Endothelial cell of umbilical vein (primary cell): Measurements from ENCODE around the gene AATF. TPM values are rescaled to one million over a fixed set of nuclear protein-coding genes. Genes with fewer than 3 reads are reported as not detected.

ENCODE experiments used
- BruUV-seq: library from RNA; stranded (reverse); fragments of 400-500 nt; replicated peaks from 2 replicates; lab custom pipeline; 2021; lab: Mats Ljungman, UMichigan
- CTCF ChIA-PET: fragments of 300-600, 350-600 bp; sonication (Branson Sonifier 250); formaldehyde crosslinking; loops from one replicate; lab custom pipeline; 2021; ENCODE audit warnings: antibody characterized with exemption, inconsistent platforms; lab: Charles Lee
- POLR2A ChIA-PET: fragments of 300-600, 350-600 bp; sonication (Branson Sonifier 250); formaldehyde crosslinking; loops from one replicate; lab custom pipeline; 2021; ENCODE audit warnings: antibody characterized with exemption, inconsistent platforms; lab: Charles Lee
- DNase-seq: peaks from one replicate; pipeline ENCODE4 v3.0.0-alpha.2; 2011; ENCODE audit warnings: low read depth, low spot score
- FAIRE-seq: peaks from 2 replicates; lab custom pipeline; 2011; peaks lifted over from hg19 to GRCh38; lab: Jason Lieb, UNC
- H2AFZ ChIP-seq: 2 replicates; pipeline ENCODE4 v1.6.0; 2012; ENCODE audit warnings: low read depth, low read length, control low read depth, inconsistent platforms
- H3K27ac ChIP-seq: 2 replicates; pipeline ENCODE4 v1.5.1; 2011; ENCODE audit warnings: low read depth, mild to moderate bottlenecking, control low read depth, low read length, moderate library complexity; ENCODE audit not compliant: insufficient read depth
- H3K27me3 ChIP-seq, 2 experiments: 2 replicates each; pipeline versions ENCODE4 v1.6.0 to v1.6.1; 2011; ENCODE audit warnings: low read length in 2 of 2, mixed read lengths in 1 of 2; ENCODE audit not compliant: control insufficient read depth in 2 of 2, insufficient read depth in 2 of 2
- H3K36me3 ChIP-seq, 2 experiments: 2 replicates in 1 of 2; 3 replicates in 1 of 2; pipeline ENCODE4 v1.5.1; 2011; ENCODE audit warnings: low read length in 2 of 2, mild to moderate bottlenecking in 1 of 2, moderate library complexity in 1 of 2; ENCODE audit not compliant: control insufficient read depth in 2 of 2, insufficient read depth in 2 of 2; ENCODE audit errors: extremely low read depth in 1 of 2
- H3K4me1 ChIP-seq: 3 replicates; pipeline ENCODE4 v1.5.1; 2011; ENCODE audit warnings: mild to moderate bottlenecking, low read length; ENCODE audit not compliant: control insufficient read depth, insufficient read depth; ENCODE audit errors: extremely low read depth
- H3K4me2 ChIP-seq: 2 replicates; pipeline ENCODE4 v1.6.1; 2011; ENCODE audit warnings: low read length, control low read depth, mixed read lengths; ENCODE audit not compliant: insufficient read depth
- H3K4me3 ChIP-seq, 3 experiments: fragments of 200-600 bp in 1 of 3; sonication (generic), shearing (Covaris generic) in 1 of 3; replicated peaks in 1 of 3; 2 replicates each; pipeline ENCODE4 v1.5.1; 2011 to 2016; ENCODE audit warnings: control low read depth in 3 of 3, low read length in 3 of 3, mild to moderate bottlenecking in 2 of 3, inconsistent platforms in 1 of 3, low read depth in 1 of 3, moderate library complexity in 1 of 3; ENCODE audit not compliant: insufficient read depth in 1 of 3
- H3K79me2 ChIP-seq: 2 replicates; pipeline ENCODE4 v1.6.0; 2012; ENCODE audit warnings: low read length, inconsistent platforms; ENCODE audit not compliant: control insufficient read depth, insufficient read depth
- H3K9ac ChIP-seq: replicated peaks from 2 replicates; pipeline ENCODE3; 2011; ENCODE audit warnings: low read length, control low read depth; ENCODE audit not compliant: insufficient read depth; ENCODE audit errors: extremely low read depth
- H3K9me1 ChIP-seq: replicated peaks from 3 replicates; pipeline ENCODE4 v1.6.0; 2011; ENCODE audit warnings: mild to moderate bottlenecking, low read length; ENCODE audit not compliant: control insufficient read depth, insufficient read depth; ENCODE audit errors: extremely low read depth
- H3K9me3 ChIP-seq: replicated peaks from 2 replicates; pipeline ENCODE4 v1.5.1; 2012; ENCODE audit warnings: low read length, inconsistent platforms; ENCODE audit not compliant: control insufficient read depth, insufficient read depth
- H4K20me1 ChIP-seq: replicated peaks from 2 replicates; pipeline ENCODE3; 2011; ENCODE audit warnings: mild to moderate bottlenecking, low read length; ENCODE audit not compliant: control insufficient read depth, insufficient read depth; ENCODE audit errors: extremely low read depth
- CTCF ChIP-seq, 2 donors: IDR thresholded peaks; 1 replicate in 1 of 2; 2 replicates in 1 of 2; pipeline ENCODE4 v1.5.1; 2011; ENCODE audit warnings: low read length in 2 of 2, mild to moderate bottlenecking in 2 of 2, moderate library complexity in 2 of 2, control low read depth in 1 of 2, inconsistent platforms in 1 of 2, low read depth in 1 of 2; ENCODE audit not compliant: insufficient read depth in 1 of 2; ENCODE audit errors: extremely low read depth in 1 of 2
- EZH2 ChIP-seq: IDR thresholded peaks from 2 replicates; pipeline ENCODE4 v1.6.1; 2012; ENCODE audit warnings: borderline replicate concordance, low read depth, mild to moderate bottlenecking, moderate library complexity, low read length, inconsistent platforms; ENCODE audit not compliant: severe bottlenecking
- FOS ChIP-seq: IDR thresholded peaks from 2 replicates; pipeline ENCODE4 v1.6.1; 2011; ENCODE audit warnings: mild to moderate bottlenecking, low read length, moderate library complexity, borderline replicate concordance; ENCODE audit not compliant: insufficient read depth
- GATA2 ChIP-seq: IDR thresholded peaks from 2 replicates; pipeline ENCODE4 v1.7.0; 2011; ENCODE audit warnings: low read depth, mild to moderate bottlenecking, moderate library complexity, mixed read lengths, low read length; ENCODE audit not compliant: insufficient read length, insufficient read depth
- JUN ChIP-seq: IDR thresholded peaks from 2 replicates; pipeline ENCODE4 v1.6.1; 2011; ENCODE audit warnings: borderline replicate concordance, low read depth; ENCODE audit not compliant: insufficient read length, insufficient read depth
- MAX ChIP-seq: IDR thresholded peaks from 2 replicates; pipeline ENCODE4 v1.6.1; 2011; ENCODE audit not compliant: insufficient read depth, insufficient read length
- MYC ChIP-seq: IDR thresholded peaks from one replicate; pipeline ENCODE4 v1.6.1; 2011; ENCODE audit warnings: mild to moderate bottlenecking, low read depth, low read length
- POLR2A ChIP-seq: IDR thresholded peaks from 2 replicates; pipeline ENCODE4 v1.6.1; 2012; ENCODE audit warnings: low read depth, mild to moderate bottlenecking, control low read depth, low read length
- POLR2AphosphoS5 ChIP-seq: IDR thresholded peaks from 2 replicates; pipeline ENCODE4 v1.6.1; 2012; ENCODE audit warnings: low read depth, mild to moderate bottlenecking, control low read depth, low read length, moderate library complexity; ENCODE audit not compliant: insufficient read depth
- dilution Hi-C: fragments of 300-500 bp; cut with MboI; formaldehyde crosslinking; loops from one replicate; pipeline ENCODE4 v1.15.0; 2019; ENCODE audit warnings: low sequenced_read_pairs; ENCODE audit not compliant: extremely low pct_ligation_motif_present
- intact Hi-C: fragments of 100-400 bp; cut with micrococcal nuclease; formaldehyde crosslinking; loops from one replicate; pipeline ENCODE4 v1.10.0; 2022
- polyA plus RNA-seq, 4 experiments: library from polyadenylated mRNA; depleted of rRNA in 3 of 4; stranded (reverse) in 3 of 4; unstranded in 1 of 4; fragments of >200 nt; gene quantifications; 2 replicates each; pipeline versions ENCODE4 v1.2.1 to v1.2.3, GENCODE V29; 2011 to 2012; ENCODE audit warnings: missing spikeins in 1 of 4
- total RNA-seq: library from RNA; stranded (reverse); gene quantifications from 2 replicates; pipeline ENCODE4 v1.2.3, GENCODE V29; 2021

AATF gene
- total and polyA plus RNA-seq, 2 donors (not counting 3 experiments of a cell fraction or from before 2014, with no cell fraction given) = 15.7 to 47.2 TPM

GRCh38 chr17:36937959-36938565 is 10.7 kb upstream of the AATF start:
- H2AFZ ChIP-seq = no peak overlapping the region

More at GRCh38 chr17:36937959-36938565, 10.7 kb upstream of the AATF start:
- dilution Hi-C loops (no loop called here), intact Hi-C loops (loop anchor here (1.0 kb wide), 1 partner anchor 21 kb away; no protein-coding TSS in a partner anchor)
- no peaks in the 10 kb centered on the region for H3K79me2 ChIP-seq
- H3K27ac ChIP-seq = no peak overlapping the region
- ChIA-PET CTCF (interaction anchor here (0.9 to 1.8 kb wide), 3 partner anchors 11 to 110 kb away, joined by 3 to 8 read pairs (median 5); partner anchors contain the start of gene AATF), POLR2A (no interaction called here)
- H3K4me1 ChIP-seq = peaks cover 12% of the 10 kb centered on the region
- H3K27me3 ChIP-seq = peaks cover 94 to 100% of the 10 kb centered on the region in 2 experiments
- no peaks in the 10 kb centered on the region for H4K20me1 ChIP-seq
- H3K4me2 ChIP-seq = no peak overlapping the region
- no peak overlapping the region for H3K9ac ChIP-seq
- no peaks in the 10 kb centered on the region for H3K9me3 ChIP-seq
- FAIRE-seq (no peak), DNase-seq (peak; percentile 33)
- no TSS peak for BruUV-seq
- H3K4me3 ChIP-seq = no peak overlapping the region
- no peaks in the 10 kb centered on the region for H3K9me1 ChIP-seq
- TF ChIP-seq POLR2AphosphoS5 (no peak), MYC (no peak), JUN (no peak), CTCF (IDR thresholded peaks at IDR 0.05; ENCODE audit: extremely low read depth in 1 of 2, insufficient read depth in 1 of 2, low read depth in 1 of 2, low read length in 2 of 2) (no peak), GATA2 (no peak), FOS (no peak), EZH2 (no peak), POLR2A (no peak), MAX (no peak)
- no peaks in the 10 kb centered on the region for H3K36me3 ChIP-seq
